Astrocyte of the cerebellum (primary cell): ENCODE data around the gene EFNB2.

ENCODE experiments used
- DNase-seq: peaks from one replicate; pipeline ENCODE4 v3.0.0-alpha.2; 2011; ENCODE audit warnings: low read depth
- H3K4me3 ChIP-seq: 2 replicates; pipeline ENCODE4 v1.5.1; 2011; ENCODE audit warnings: mild to moderate bottlenecking, low read depth, low read length, moderate library complexity
- CTCF ChIP-seq: IDR thresholded peaks from 2 replicates; pipeline ENCODE4 v1.5.1; 2012; ENCODE audit warnings: low read length, low read depth, moderate library complexity, mild to moderate bottlenecking; ENCODE audit errors: missing control alignments
- in situ Hi-C: cut with HindIII; loops from 2 replicates; pipeline ENCODE4 v1.10.0; 2017; ENCODE audit warnings: low sequenced_read_pairs

Gene EFNB2

DNA sequence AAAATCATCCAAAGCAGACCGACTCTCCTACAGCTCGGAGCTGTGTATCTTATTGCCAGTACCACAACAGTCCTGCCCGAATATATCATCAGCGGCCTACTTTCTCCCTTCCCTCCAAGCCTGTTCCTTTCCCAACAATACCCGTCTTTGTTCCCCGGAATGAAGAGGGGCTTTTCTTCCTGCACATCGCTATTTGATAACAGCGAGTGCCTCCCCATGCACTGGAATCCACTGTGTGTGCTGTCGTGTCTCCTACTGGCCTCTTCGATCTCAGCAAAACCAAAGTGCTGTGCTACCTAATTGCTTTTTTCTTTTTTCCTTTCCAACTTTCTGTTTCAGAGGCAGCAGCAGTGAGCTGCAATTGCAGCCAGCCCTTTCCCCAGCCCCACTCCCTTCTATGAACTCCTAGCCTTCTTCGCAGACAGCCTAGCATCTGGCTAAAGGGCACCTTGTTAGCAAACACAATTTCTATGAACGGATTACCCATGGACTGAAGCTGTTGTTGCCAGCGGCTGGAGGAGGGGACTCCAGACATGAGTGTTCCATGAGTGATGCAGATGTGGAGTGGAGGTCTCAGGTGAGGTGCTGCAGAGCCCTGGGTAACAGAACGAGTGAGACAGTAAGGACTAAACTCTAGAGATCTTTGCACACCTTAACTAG, 43.4 kb downstream of the EFNB2 start:
- DNase-seq, result no peak
- in situ Hi-C loops, result no loop called here
- TF ChIP-seq CTCF, result no peak
- no peak overlapping the region for H3K4me3 ChIP-seq

DNA sequence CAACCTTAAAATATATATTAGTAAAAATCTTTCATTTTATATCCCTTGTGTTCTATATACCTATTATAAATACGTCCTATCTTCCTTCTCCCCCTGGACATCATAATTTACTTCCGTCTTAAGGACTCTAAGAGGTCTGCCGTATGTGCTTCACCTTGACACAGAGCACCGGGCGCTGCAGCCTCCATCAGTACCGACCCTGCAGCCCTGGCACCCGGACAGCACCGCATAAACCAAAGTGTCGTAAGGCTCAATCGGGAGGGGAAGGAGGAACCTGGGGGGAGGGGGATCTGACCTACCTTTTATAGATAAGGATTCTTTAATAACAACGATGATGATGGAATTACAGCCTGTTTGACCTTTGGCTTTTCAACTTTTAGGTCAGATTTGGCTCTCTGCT, 44.0 kb downstream of the EFNB2 start:
- no peak for TF ChIP-seq CTCF
- no peak overlapping the region for H3K4me3 ChIP-seq
- no peak for DNase-seq

GRCh38 chr13:106490569-106491321, 44.7 kb downstream of the EFNB2 start:
- in situ Hi-C loops, result no loop called here
- H3K4me3 ChIP-seq, result no peak overlapping the region
- no peak for DNase-seq

More for the DNA sequence above, 44.0 kb downstream of the EFNB2 start:
- in situ Hi-C loops, result no loop called here

DNA sequence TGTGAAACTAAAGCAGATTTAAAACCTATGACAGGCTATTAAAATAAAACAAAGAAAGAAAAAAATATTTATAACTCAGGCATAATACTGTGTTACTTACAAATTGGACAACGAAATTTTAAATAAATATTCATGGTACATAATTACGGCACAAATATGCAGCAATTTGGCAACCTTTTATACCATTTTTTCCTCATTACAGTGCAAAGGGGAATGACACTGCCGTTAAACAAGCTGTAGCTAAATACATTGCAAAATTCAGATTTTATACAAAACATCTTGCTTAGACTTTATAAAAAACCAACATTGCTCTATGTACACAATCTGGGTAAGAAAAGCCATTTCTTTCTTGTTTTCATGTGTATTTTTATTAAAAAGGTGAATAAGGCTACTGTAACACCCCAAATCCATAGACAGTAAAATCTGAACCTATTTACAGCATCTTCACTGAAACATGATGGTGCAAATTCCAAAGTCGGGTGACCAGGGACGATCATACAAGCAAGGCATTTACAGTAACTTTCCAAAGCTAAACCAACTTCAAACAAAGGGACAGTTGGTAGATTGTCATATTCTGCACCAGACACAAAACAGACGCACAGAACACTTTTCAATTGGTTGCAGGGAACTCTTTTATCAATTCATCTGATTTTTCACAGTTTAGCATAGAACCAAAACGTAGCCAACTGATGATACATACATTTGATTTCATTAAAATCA, 45.5 kb downstream of the EFNB2 start:
- in situ Hi-C loops, result no loop called here
- no peak for TF ChIP-seq CTCF
- no peak overlapping the region for H3K4me3 ChIP-seq
- no peak for DNase-seq

More at GRCh38 chr13:106490569-106491321, 44.7 kb downstream of the EFNB2 start:
- TF ChIP-seq CTCF, result no peak

GRCh38 chr13:106488686-106489085, 46.8 kb downstream of the EFNB2 start:
- no peak for TF ChIP-seq CTCF
- in situ Hi-C loops, result no loop called here
- H3K4me3 ChIP-seq, result no peak overlapping the region
- DNase-seq, result no peak

GRCh38 chr13:106488076-106488475, 47.4 kb downstream of the EFNB2 start:
- DNase-seq, result no peak
- TF ChIP-seq CTCF, result no peak
- in situ Hi-C loops, result no loop called here
- no peak overlapping the region for H3K4me3 ChIP-seq
